GM12892 (cell line): ENCODE data around the gene HSPA4L.
A peak's percentile ranks its signal among the peaks of the same experiment; 100 is the strongest.

Experiments used
- DNase-seq: peaks from one replicate; pipeline ENCODE4 v3.0.0; 2011; ENCODE audit not compliant: insufficient read length
- FAIRE-seq: peaks from 2 replicates; lab custom pipeline; 2011; peaks lifted over from hg19 to GRCh38; lab: Jason Lieb, UNC
- POLR2A ChIP-seq: IDR thresholded peaks from 2 replicates; pipeline ENCODE4 v1.6.1; 2011; ENCODE audit warnings: low read depth, low read length, control low read depth
- POLR2AphosphoS5 ChIP-seq: IDR thresholded peaks from 2 replicates; pipeline ENCODE4 v1.6.1; 2011; ENCODE audit warnings: low read depth, low read length, control low read depth
- TAF1 ChIP-seq: IDR thresholded peaks from 2 replicates; pipeline ENCODE4 v1.6.1; 2011; ENCODE audit warnings: low read depth, mild to moderate bottlenecking, control low read depth, low read length, borderline replicate concordance

Gene HSPA4L

DNA sequence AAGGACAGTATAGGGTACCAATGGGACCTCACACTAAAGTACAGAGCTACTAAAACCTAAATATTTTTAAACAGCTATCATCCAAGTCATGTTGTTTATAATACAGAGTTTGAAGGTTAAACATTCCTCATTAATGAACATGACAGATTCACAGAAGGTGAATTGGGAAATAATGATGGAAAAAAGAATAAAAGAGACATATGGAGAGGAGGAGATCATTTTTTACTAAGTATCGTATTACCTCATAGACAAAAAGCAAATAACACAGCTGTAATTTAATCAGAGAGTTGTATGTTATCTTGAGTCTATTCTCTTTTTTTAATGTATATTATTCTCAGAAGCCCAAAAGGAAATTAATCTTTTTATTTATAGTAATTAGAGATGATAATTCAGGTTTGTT lies 106.4 kb downstream of the HSPA4L start:
- FAIRE-seq (no peak), DNase-seq (no peak)
- TF ChIP-seq POLR2A (no peak), POLR2AphosphoS5 (no peak), TAF1 (no peak)

DNA sequence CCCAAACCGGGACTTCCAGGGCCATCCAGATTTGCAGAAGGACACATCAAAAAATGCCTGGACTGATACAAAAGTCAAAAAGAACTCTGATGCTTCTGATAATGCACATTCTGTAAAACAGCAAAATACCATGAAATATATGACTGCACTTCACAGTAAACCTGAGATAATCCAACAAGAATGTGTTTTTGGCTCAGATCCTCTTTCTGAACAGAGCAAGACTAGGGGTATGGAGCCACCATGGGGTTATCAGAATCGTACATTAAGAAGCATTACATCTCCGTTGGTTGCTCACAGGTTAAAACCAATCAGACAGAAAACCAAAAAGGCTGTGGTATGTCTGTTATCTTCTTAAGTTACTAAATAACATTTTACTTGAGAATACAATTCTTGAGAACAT lies 107.8 kb downstream of the HSPA4L start:
- peak; percentile 48 for FAIRE-seq
- DNase-seq: no peak
- TF ChIP-seq TAF1 (no peak), POLR2AphosphoS5 (no peak), POLR2A (no peak)
